ENCODE data around the gene FAM98B. TPM values are rescaled to one million over a fixed set of nuclear protein-coding genes. Genes with fewer than 3 reads are reported as not detected.

The FAM98B gene
- total and polyA plus RNA-seq, 9 of the 15 experiments (the other 6 are each of a cell fraction or from before 2014, with no cell fraction given), result 3.1 to 42.0 (median 9.4) TPM

DNA sequence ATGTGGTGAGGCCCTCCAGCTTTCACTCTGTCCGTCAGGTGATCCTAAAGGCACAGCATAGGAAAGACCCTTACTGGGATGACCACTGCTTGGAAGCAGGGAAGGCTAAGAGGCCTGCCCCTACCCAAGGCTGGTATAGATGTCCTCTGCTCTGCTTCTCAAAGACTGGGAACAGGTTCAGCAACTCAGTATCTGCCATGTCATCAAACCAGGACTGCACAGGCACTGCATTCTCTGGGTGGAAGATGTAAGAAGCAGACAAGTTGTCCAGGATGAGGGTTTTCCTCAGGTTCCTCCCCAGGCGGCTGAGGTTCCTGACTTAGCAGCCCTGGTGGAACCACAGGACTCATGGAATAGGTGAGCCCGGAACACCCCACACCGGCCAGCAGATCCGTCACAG, 4.7 kb downstream of the FAM98B start (continued):
- TF ChIP-seq, protein P1, sequence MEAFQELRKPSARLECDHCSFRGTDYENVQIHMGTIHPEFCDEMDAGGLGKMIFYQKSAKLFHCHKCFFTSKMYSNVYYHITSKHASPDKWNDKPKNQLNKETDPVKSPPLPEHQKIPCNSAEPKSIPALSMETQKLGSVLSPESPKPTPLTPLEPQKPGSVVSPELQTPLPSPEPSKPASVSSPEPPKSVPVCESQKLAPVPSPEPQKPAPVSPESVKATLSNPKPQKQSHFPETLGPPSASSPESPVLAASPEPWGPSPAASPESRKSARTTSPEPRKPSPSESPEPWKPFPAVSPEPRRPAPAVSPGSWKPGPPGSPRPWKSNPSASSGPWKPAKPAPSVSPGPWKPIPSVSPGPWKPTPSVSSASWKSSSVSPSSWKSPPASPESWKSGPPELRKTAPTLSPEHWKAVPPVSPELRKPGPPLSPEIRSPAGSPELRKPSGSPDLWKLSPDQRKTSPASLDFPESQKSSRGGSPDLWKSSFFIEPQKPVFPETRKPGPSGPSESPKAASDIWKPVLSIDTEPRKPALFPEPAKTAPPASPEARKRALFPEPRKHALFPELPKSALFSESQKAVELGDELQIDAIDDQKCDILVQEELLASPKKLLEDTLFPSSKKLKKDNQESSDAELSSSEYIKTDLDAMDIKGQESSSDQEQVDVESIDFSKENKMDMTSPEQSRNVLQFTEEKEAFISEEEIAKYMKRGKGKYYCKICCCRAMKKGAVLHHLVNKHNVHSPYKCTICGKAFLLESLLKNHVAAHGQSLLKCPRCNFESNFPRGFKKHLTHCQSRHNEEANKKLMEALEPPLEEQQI (IDR thresholded peaks at IDR 0.05), result no peak
- no peak for TF ChIP-seq ESRRA (IDR thresholded peaks at IDR 0.05; ENCODE audit: borderline replicate concordance, low read depth)
- no peak for TF ChIP-seq ZNF232 (CRISPR knock-in tag; IDR thresholded peaks at IDR 0.05)
- TF ChIP-seq, protein P2, sequence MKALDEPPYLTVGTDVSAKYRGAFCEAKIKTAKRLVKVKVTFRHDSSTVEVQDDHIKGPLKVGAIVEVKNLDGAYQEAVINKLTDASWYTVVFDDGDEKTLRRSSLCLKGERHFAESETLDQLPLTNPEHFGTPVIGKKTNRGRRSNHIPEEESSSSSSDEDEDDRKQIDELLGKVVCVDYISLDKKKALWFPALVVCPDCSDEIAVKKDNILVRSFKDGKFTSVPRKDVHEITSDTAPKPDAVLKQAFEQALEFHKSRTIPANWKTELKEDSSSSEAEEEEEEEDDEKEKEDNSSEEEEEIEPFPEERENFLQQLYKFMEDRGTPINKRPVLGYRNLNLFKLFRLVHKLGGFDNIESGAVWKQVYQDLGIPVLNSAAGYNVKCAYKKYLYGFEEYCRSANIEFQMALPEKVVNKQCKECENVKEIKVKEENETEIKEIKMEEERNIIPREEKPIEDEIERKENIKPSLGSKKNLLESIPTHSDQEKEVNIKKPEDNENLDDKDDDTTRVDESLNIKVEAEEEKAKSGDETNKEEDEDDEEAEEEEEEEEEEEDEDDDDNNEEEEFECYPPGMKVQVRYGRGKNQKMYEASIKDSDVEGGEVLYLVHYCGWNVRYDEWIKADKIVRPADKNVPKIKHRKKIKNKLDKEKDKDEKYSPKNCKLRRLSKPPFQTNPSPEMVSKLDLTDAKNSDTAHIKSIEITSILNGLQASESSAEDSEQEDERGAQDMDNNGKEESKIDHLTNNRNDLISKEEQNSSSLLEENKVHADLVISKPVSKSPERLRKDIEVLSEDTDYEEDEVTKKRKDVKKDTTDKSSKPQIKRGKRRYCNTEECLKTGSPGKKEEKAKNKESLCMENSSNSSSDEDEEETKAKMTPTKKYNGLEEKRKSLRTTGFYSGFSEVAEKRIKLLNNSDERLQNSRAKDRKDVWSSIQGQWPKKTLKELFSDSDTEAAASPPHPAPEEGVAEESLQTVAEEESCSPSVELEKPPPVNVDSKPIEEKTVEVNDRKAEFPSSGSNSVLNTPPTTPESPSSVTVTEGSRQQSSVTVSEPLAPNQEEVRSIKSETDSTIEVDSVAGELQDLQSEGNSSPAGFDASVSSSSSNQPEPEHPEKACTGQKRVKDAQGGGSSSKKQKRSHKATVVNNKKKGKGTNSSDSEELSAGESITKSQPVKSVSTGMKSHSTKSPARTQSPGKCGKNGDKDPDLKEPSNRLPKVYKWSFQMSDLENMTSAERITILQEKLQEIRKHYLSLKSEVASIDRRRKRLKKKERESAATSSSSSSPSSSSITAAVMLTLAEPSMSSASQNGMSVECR (CRISPR knock-in tag; IDR thresholded peaks at IDR 0.05), result no peak
- TF ChIP-seq, protein P3, sequence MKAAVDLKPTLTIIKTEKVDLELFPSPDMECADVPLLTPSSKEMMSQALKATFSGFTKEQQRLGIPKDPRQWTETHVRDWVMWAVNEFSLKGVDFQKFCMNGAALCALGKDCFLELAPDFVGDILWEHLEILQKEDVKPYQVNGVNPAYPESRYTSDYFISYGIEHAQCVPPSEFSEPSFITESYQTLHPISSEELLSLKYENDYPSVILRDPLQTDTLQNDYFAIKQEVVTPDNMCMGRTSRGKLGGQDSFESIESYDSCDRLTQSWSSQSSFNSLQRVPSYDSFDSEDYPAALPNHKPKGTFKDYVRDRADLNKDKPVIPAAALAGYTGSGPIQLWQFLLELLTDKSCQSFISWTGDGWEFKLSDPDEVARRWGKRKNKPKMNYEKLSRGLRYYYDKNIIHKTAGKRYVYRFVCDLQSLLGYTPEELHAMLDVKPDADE (conservative IDR thresholded peaks at IDR 0.05; ENCODE audit: control insufficient read depth, low read depth, low read length), result no peak
- TF ChIP-seq KDM1A (IDR thresholded peaks at IDR 0.05), result no peak
- no peak for TF ChIP-seq HDAC1 (IDR thresholded peaks at IDR 0.05)
